Right ventricle myocardium superior (tissue), 1 donor: ENCODE data around the gene EYS. TPM values are rescaled to one million over a fixed set of nuclear protein-coding genes. Genes with fewer than 3 reads are reported as not detected.

Experiments
- ATAC-seq: fragments of 200-7000 bp; cut with Tn5 transposase; one replicate; pipeline ENCODE4 v1.9.1; 2020; ENCODE audit warnings: mild to moderate bottlenecking; ENCODE audit not compliant: poor library complexity
- DNase-seq: peaks from one replicate; pipeline ENCODE4 v3.0.0-alpha.2; 2020
- intact Hi-C: fragments of 100-400 bp; cut with DNase I; formaldehyde crosslinking; loops from one replicate; pipeline ENCODE4 v1.11.2; 2022
- total RNA-seq: library from RNA; stranded (reverse); fragmentation: NEBNext Ultra II Directional; extraction: Animal tissue kit (Norgen Biotek cat#: 25700); gene quantifications from one replicate; pipeline ENCODE4 v1.2.1, GENCODE V29; 2021
- donor health status: DM: no; HTN: yes; CAD: no; lungs with severe emphysema.

Gene EYS
- total RNA-seq, 1 donor from 2014 or later: not detected

DNA sequence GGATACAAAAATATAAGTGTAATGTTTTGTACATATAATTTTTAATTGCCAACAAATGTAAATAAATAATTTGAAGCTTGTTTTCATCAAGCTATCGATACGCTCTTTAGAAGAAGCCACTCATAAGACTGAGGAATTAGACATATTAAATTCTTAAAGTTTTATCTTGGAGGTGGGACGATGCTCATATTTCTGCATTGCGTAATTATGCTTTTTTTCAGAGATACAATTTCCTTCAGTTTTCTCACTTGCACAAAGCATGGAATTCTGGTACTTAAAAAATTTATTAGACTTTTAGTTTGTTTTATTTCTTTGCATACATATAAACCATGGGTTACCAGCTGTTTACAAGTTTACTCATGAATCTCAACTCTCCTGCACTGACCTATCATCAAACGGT lies 980.0 kb downstream of the EYS start:
- intact Hi-C loops: no loop called here
- ATAC-seq (no peak), DNase-seq (no peak)

DNA sequence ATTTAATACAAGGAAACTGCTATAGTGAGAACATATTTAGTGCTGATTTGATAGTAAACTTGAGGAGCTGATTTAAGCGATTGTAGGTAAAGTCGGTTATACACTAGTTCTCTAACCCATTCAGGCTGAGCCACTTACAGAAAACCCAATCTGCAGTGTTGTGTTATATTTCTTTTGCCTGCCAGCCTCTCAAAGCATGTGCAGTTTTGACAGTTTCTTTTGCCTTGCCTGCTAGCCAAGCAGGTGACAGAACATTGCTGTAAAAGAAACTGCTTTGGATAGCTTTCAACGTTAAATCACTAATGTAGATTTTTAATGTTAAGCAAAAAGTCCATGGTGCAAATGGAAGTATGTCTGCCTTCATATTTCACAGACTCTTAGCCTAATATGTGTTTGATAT lies 982.9 kb downstream of the EYS start:
- DNase-seq (no peak), ATAC-seq (no peak)

DNA sequence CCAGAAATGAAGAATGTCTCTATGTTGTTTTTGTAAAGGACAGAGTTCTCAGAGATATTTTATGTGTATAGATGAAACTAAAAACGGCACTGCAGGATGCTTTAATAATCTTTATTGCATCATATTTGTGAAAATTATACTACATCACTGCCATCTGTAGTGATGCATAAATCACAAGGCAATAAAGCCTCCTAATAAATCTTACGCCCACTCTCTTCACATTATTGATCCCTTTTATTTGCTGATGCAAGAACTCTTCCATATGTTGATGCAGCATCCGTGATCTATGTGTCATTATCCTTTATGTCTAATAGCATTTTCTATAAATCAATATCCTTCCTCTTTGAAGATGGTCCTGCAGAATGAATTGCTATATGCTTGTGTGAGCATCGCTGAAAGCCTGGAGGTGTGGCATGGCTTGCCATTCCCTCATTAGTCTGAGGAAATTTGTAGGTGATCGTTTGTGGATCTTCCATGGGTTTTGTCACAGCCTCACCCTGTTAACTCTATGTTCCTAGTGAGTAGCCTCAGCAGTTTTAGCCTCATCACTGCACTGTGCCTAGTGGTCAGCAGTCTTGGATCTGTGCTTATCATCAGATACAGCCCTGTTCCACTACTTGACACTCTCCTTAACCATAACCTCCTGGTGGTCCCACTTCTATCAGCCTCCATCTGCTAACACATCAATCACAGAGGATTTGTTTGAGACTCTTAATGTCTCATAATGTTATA lies 983.5 kb downstream of the EYS start:
- no peak for DNase-seq
- ATAC-seq: no peak
- intact Hi-C loops: no loop called here

More for the DNA sequence above, 982.9 kb downstream of the EYS start:
- intact Hi-C loops: no loop called here

DNA sequence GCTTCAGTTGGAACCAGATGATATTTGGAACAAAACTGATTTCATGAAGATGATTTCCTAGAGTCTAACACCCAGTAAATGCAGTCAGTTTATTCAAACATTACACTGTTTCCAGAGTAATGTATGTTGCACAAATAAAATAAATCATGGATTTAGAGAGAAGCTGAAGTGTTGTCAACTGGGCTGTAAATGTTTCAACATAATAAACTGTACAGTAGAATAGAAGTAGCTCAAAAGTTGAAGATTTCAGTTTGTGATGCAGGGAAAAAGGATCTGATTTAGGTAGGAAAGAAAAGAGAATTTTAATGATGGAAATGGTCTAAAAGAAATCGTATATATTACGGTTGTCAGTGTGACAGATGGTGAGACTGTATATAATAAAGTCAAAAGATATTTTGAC lies 985.2 kb downstream of the EYS start:
- DNase-seq (no peak), ATAC-seq (no peak)
- intact Hi-C loops: no loop called here

DNA sequence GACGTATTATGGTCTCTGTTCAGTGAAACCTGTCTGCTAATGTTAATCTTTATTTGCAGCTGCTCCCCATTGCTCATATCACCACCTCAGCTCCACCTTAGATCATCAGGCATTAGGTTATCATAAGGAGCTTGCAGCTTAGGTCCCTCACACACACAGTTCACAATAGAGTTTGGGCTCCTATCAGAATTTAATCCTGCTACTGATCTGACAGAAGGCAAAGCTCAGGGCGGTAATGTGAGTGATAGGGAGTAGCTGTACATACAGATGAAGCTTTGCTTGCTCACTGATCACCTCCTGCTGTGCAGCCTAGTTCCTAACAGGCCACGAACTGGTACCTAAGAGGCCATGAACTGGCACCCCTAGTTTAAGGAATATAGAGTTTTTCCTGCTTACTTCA lies 989.7 kb downstream of the EYS start:
- DNase-seq (no peak), ATAC-seq (no peak)
- intact Hi-C loops: no loop called here

DNA sequence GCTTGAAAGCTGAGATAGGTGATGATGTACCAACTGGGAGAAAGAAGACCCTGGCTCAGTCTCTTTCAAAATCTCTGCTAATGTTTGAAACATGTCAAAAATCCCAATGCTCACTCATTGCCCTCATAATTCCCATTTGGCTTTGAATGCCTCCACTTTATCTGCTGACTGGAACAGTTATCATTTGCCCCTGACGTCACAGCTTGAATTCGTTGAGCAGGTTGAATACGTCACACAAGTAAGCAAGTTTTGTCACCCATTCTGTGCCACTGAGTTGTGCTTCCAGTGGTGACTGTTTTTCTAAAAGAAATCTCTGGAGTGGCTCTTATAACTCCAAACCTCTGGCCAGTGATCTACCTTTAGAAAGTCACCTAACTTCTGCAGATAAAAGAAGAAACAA lies 991.4 kb downstream of the EYS start:
- intact Hi-C loops: no loop called here
- ATAC-seq (no peak), DNase-seq (no peak)

DNA sequence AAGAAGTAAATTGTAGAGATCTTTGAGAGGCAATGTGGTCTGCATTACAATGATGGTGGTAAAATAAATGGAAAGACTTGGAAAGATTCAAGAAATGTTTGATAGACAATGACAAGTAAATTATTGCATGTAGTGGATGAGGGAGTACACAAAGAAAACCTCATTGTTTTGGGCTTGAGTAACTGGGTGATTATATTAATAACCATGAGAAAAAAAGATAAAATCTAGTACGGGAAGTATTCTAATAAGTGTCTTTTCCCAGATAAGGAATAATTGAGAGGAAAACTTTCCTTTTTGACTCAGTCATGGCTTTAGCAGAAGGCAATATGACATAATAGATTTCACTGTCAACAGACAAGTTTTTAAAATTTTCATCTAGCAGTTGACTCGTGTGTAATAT lies 993.0 kb downstream of the EYS start:
- intact Hi-C loops: no loop called here
- ATAC-seq (no peak), DNase-seq (no peak)

DNA sequence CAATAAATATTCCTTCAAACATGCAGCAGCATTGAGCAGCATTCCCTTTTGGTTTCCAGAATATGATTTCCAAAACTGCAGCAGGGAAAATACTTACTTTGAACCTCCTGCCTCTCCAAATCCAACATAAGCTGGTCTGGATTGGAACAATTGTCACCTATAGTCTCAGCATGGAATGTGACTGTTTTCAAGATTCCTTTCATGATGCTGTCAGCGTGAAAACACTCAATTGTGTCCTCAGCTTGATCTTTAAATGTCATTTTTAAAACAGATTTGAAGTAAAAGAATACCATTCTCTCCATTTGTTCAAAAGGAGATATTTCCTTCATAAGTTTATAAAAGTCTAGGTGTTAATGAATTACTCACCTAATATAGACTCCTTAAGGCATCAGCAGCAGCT lies 993.9 kb downstream of the EYS start:
- DNase-seq (no peak), ATAC-seq (no peak)
- intact Hi-C loops: no loop called here

DNA sequence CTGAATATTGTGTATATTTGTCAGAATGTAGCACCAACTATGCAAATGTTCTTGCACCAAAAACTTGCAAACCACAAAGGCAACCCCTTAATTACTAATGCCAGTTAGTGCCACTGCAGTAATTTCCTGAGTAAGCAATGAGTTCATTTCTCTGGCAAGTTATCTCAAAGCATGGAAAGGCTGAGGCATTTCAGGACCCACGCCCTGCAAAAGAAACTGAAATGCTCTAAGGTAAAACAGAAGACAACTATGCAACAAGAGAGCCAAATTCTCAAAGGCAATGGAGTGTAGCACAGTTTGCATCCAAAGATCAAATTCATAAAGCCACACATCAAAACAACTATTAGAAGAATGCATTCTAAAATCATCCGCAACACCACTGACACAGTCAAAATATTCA lies 994.4 kb downstream of the EYS start:
- no peak for DNase-seq

DNA sequence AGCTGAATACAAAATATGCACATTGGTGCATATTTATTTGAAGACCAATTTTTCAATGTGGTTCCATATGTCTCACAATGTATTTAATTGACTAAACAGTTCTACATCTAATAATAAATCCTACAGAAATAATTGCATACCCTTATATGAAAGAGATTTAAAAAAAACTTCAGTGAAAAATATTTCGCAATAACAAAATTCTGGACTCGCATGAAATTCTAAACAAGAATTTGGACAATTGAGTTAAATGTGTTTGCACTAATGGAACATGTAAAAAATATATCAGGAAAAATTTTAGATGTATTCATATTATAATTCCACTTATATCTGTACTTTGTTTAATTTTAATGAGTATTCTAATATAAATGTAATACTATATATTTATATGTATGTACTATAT lies 1003.1 kb downstream of the EYS start:
- DNase-seq (no peak), ATAC-seq (no peak)
- intact Hi-C loops: no loop called here

More for the DNA sequence above, 994.4 kb downstream of the EYS start:
- intact Hi-C loops: no loop called here
- no peak for ATAC-seq

DNA sequence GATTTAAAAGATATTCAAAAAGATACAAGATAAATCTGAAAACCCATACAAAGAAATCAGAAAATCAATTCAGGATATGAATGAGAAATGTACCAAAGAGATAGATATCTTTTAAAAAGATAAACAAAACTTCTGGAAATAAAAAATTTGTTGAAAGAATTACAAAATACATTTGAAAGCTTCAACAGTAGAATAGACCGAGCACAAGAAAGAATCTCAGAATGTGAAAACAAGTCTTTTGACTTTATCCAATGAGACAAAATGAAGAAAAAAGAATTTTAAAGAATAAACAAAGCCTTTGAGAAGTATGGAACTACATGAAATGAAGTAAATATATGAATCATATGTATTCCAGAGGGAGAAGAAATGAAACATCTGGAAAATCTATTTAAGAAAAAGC lies 1011.0 kb downstream of the EYS start:
- no peak for ATAC-seq
- intact Hi-C loops: no loop called here
- DNase-seq: no peak

DNA sequence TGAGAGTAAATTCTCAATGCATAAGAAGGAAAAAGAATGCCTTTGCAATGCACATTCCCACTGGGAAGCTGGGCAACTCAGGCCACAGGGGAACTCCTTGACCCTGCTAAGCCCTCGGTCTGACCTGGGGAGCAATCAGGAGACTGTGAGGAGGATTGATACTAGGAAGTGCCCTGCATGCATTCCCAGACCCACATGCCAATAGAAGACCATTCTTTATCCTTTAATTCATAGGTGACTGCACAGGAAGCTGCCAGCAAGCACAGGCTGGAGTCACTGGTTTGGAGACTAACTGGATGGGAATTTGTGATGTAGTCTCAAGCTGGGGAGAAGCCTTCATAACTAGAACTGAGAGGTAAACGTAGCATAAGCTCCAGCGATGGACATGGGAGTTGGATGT lies 1012.7 kb downstream of the EYS start:
- no peak for DNase-seq
- ATAC-seq: no peak
- intact Hi-C loops: no loop called here

DNA sequence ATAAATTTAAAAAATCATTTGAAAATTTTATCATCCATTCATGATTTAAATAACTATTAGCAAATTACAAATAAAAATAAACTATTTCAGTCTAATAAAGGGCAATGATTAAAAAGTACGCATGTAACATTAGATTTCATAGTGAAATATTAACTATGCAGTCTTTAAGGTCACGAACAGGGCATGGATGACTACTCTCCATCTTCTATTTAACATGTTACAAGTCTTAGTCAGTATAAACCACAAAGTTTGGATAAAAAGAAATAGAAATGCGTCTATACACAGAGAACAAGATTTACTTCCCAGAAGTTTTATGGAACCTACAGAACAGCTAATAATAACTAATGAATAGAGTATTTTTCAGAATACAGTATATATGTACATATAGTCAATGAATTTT lies 1016.0 kb downstream of the EYS start:
- ATAC-seq (no peak), DNase-seq (no peak)
- intact Hi-C loops: no loop called here

DNA sequence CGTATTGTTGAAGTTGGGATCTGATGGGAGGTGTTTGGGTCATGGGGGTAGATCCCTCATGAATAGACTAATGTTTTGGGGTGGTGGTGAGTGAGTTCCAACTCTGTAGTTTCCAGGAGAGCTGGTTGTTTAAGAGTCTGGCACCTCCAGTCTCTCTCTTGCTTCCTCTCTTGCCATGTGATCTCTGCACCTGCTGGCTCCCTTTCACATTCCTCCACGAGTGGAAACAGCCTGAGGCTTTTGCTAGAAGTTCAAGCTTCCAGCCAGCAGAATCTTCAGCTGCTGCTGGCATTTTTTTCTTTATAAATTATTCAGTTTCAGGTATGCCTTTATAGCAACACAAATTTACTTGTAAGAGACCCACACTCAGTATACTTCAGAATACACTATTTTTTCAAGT lies 1021.6 kb downstream of the EYS start:
- DNase-seq (no peak), ATAC-seq (no peak)
- intact Hi-C loops: no loop called here

DNA sequence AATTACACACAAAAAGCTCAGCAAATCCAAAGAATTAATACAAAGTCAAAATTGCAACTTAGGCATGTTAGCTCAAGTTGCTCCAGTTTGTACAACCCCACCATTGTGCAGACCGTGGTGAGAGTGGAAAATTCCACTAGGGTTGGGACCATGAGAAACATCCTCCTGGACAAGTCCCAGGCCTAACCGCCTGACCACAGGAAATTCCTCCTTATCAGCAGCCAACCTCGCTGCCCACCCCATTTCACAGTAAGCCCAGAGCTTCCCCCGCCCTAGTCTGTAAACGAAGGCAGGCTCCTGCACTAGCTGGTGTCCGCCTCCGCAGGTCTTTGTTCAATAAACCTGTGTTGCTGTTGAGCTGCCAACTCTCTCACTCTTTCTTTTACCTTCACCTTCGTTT lies 1023.3 kb downstream of the EYS start:
- DNase-seq (no peak), ATAC-seq (no peak)
- intact Hi-C loops: no loop called here

DNA sequence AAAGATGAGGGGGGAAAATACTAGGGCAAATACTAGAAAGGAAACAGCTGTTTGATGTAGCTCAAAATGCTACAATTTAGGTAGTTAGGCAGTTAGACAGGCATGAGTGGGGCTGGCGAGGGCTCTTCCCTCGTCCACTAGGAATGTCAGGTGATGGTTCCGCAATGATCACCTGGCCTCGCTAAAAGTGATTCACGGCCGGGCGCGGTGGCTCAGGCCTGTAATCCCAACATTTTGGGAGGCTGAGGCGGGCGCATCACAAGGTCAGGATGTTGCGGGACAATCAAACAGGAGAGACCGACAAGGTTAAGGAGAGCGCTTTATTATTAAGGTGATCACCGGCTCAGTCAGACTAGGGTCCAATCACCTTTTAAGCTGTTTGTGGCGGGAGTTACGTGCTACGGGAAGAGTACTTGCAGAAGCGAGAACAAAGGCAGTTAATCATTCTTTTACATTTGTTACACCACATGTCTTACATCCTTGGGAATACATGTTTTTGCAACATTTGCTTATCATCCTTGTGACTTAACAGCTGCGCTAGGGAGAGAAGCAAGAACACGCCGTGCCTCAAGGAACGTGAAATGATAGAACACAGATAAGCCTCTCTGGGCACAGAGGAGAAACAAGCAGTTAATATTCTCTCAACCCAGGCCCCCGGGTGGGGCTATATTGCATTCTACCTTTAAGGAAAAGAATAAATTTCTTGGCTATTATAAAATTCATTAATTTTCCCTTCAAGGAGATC lies 1025.4 kb downstream of the EYS start:
- DNase-seq: no peak
- ATAC-seq: no peak
- intact Hi-C loops: no loop called here

DNA sequence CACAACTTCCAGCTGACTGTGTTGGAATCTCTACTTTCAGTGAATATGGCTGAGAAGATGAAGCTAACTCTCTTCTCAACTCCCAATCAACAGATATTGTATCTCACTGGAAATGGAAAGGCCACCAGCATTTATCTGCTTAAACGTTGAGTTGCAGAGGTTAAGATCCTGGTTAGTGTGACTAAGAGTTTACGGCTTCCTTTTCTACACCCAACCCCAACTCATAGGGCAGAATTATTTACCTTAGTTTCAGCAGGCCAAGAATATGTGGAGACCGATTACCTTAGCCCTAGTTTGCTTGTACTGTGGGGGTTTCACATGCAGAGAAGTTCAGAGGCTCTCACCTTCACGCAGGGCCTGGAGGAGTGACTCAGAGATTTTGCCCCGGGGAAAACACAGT lies 1026.6 kb downstream of the EYS start:
- DNase-seq (no peak), ATAC-seq (no peak)
- intact Hi-C loops: no loop called here

DNA sequence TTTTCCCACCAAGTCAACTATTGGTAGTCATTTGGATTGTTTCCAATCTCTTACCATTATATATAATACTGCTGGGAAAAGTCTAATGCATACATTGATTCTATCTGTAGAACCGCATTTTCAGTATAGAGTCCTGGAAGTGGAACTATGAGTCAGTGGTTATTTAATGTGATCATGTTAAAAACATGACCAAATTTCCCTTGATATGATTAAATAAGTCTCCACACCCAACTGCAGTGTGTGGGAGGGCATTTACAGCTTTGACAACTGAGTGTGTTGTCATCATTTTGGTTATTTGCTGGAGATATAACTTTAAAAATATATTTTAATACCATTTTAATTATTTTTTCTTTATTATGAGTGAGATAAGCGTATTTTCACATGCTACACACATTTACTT lies 1027.6 kb downstream of the EYS start:
- intact Hi-C loops: no loop called here
- ATAC-seq (no peak), DNase-seq (no peak)

DNA sequence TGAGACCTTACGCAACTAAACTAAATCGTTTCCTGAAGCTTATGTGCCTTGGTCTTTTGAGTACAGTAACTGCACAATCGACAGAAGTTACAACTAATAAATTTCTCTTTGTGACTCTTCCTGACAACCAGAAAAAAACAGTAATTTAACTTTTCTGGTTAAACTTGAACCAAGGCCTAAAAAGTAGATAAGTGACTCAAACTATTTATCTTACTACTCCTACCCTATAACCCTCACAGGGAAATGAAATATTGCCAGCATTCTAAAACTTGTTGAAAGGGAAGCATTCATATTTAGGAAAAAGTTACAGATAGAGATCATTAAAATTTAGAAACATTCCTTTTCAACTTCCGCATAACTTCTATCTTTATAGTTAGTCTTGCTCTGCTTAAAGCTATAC lies 1034.4 kb downstream of the EYS start:
- ATAC-seq: no peak
- DNase-seq: no peak
- intact Hi-C loops: no loop called here

DNA sequence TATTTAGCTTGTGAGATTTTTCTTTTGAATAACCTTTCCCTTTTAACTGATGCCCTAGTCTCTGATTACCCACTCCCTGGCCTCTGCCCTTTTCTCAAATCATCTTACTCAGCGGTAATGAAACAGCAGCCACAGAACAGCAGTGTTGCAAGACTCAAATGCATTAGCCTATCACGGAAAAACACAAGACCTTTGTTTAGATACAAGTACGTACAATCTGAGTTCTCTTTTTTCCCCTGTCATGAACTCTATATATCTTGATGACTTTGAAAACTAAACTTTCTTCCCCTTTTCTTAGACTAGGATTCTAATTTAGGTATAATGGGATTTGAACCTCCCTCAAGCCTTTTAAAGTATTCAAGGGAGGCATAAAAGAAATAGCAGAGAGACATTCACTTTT lies 1034.9 kb downstream of the EYS start:
- ATAC-seq: no peak
- intact Hi-C loops: no loop called here
- DNase-seq: no peak

DNA sequence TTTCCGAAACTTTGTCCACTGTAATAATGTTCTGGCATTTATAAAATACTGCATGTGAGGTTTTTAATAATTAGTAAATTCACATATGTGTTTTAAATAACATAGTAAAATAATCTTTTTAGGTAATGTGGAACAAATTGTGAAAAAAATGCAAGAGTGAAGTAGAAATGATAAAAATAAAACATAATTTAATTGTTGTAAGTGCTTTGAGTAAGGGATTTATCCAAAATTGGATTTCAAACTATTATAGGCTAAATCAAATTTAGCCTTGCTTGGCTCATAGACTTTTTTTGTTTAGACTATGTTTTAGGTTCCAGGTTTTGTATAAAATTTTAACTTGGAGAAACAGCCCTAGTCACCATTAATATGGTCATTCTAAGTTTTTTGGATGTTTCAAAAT lies 1041.9 kb downstream of the EYS start:
- ATAC-seq (no peak), DNase-seq (no peak)
- intact Hi-C loops: no loop called here
